ENCODE measurements around the gene TMEM259. TPM values are rescaled to one million over a fixed set of nuclear protein-coding genes. Genes with fewer than 3 reads are reported as not detected.

Gene TMEM259
- total and polyA plus RNA-seq, 9 of the 15 experiments (the other 6 are each of a cell fraction or from before 2014, with no cell fraction given), result 0.52 to 231 (median 63.6) TPM

- TF ChIP-seq MAX (CRISPR knock-in tag; IDR thresholded peaks at IDR 0.05), result peak; percentile 87
- TF ChIP-seq NELFE (IDR thresholded peaks at IDR 0.05; ENCODE audit: insufficient read depth, insufficient read length), result no peak
- TF ChIP-seq, protein P1, sequence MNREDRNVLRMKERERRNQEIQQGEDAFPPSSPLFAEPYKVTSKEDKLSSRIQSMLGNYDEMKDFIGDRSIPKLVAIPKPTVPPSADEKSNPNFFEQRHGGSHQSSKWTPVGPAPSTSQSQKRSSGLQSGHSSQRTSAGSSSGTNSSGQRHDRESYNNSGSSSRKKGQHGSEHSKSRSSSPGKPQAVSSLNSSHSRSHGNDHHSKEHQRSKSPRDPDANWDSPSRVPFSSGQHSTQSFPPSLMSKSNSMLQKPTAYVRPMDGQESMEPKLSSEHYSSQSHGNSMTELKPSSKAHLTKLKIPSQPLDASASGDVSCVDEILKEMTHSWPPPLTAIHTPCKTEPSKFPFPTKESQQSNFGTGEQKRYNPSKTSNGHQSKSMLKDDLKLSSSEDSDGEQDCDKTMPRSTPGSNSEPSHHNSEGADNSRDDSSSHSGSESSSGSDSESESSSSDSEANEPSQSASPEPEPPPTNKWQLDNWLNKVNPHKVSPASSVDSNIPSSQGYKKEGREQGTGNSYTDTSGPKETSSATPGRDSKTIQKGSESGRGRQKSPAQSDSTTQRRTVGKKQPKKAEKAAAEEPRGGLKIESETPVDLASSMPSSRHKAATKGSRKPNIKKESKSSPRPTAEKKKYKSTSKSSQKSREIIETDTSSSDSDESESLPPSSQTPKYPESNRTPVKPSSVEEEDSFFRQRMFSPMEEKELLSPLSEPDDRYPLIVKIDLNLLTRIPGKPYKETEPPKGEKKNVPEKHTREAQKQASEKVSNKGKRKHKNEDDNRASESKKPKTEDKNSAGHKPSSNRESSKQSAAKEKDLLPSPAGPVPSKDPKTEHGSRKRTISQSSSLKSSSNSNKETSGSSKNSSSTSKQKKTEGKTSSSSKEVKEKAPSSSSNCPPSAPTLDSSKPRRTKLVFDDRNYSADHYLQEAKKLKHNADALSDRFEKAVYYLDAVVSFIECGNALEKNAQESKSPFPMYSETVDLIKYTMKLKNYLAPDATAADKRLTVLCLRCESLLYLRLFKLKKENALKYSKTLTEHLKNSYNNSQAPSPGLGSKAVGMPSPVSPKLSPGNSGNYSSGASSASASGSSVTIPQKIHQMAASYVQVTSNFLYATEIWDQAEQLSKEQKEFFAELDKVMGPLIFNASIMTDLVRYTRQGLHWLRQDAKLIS (CRISPR knock-in tag; IDR thresholded peaks at IDR 0.05), result 0 out of 2 replicates have a peak, but pooled peaks have one; percentile 57
- no peak for TF ChIP-seq USF2 (CRISPR knock-in tag; IDR thresholded peaks at IDR 0.05)
- TF ChIP-seq CHD2 (IDR thresholded peaks at IDR 0.05; ENCODE audit: low read depth, low read length), result peak; percentile 43
- TF ChIP-seq TFAP4 (CRISPR knock-in tag; IDR thresholded peaks at IDR 0.05; ENCODE audit: borderline replicate concordance), result peak; percentile 72; the same call in 1 of the 2 replicates
- TF ChIP-seq ELF2 (CRISPR knock-in tag; IDR thresholded peaks at IDR 0.05), result 0 out of 2 replicates have a peak, but pooled peaks have one; percentile 12
- TF ChIP-seq SREBF2 (CRISPR knock-in tag; IDR thresholded peaks at IDR 0.05), result no peak
- TF ChIP-seq TGIF2 (CRISPR knock-in tag; IDR thresholded peaks at IDR 0.05), result no peak
- no peak for TF ChIP-seq GTF2E2 (tag; IDR thresholded peaks at IDR 0.05)
- TF ChIP-seq KLF1 (tag; IDR thresholded peaks at IDR 0.05), result no peak
- no peak for TF ChIP-seq PBX2 (CRISPR knock-in tag; IDR thresholded peaks at IDR 0.05; ENCODE audit: low read depth)
- no peak for TF ChIP-seq PBX2 (tag; conservative IDR thresholded peaks at IDR 0.05; ENCODE audit: low read depth)
- TF ChIP-seq MAFG (tag; conservative IDR thresholded peaks at IDR 0.05), result no peak
- no peak for TF ChIP-seq ZNF76 (CRISPR knock-in tag; IDR thresholded peaks at IDR 0.05; ENCODE audit: borderline replicate concordance)
- no peak for TF ChIP-seq RBM34 (IDR thresholded peaks at IDR 0.05; ENCODE audit: borderline replicate concordance, insufficient read depth, low read length)
Observed at GRCh38 chr19:1041835-1042685, 21.1 kb upstream of the TMEM259 start (continued).
